ENCODE results near the gene DMD. TPM values are rescaled to one million over a fixed set of nuclear protein-coding genes. Genes with fewer than 3 reads are reported as not detected.

DMD gene
- total RNA-seq, 3 donors from 2014 or later (not counting 1 experiment from before 2014, with no cell fraction given): not detected

- no peaks in the 10 kb centered on the region for H3K36me3 Mint-ChIP-seq
- H3K27ac Mint-ChIP-seq: no peak overlapping the region
- peaks cover 3 to 6% of the 10 kb centered on the region in 2 donors for H3K9me3 Mint-ChIP-seq
- WGBS (ENCODE audit: insufficient coverage): 100% methylated on average over 1 of the region's 2 CpGs
- H3K4me3 ChIP-seq (ENCODE audit: low read length): no peak overlapping the region
- H3K27ac ChIP-seq (ENCODE audit: low read length): no peak overlapping the region
- H3K4me1 Mint-ChIP-seq: no peaks in the 10 kb centered on the region
- no peaks in the 10 kb centered on the region for H3K36me3 ChIP-seq (ENCODE audit: control insufficient read depth, insufficient read depth, low read length)
- H3K4me3 Mint-ChIP-seq: no peak overlapping the region
- TF ChIP-seq, protein P1, sequence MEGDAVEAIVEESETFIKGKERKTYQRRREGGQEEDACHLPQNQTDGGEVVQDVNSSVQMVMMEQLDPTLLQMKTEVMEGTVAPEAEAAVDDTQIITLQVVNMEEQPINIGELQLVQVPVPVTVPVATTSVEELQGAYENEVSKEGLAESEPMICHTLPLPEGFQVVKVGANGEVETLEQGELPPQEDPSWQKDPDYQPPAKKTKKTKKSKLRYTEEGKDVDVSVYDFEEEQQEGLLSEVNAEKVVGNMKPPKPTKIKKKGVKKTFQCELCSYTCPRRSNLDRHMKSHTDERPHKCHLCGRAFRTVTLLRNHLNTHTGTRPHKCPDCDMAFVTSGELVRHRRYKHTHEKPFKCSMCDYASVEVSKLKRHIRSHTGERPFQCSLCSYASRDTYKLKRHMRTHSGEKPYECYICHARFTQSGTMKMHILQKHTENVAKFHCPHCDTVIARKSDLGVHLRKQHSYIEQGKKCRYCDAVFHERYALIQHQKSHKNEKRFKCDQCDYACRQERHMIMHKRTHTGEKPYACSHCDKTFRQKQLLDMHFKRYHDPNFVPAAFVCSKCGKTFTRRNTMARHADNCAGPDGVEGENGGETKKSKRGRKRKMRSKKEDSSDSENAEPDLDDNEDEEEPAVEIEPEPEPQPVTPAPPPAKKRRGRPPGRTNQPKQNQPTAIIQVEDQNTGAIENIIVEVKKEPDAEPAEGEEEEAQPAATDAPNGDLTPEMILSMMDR (IDR thresholded peaks at IDR 0.05): no peak
- DNase-seq (no peak), ATAC-seq (no peak)
- no peaks in the 10 kb centered on the region for H3K27me3 Mint-ChIP-seq (ENCODE audit: low read depth in 2 of 2)
- no peaks in the 10 kb centered on the region for H3K4me1 ChIP-seq (ENCODE audit: control insufficient read depth, insufficient read depth, low read length)
- intact Hi-C loops (cut with micrococcal nuclease): no loop called here
- H3K27me3 ChIP-seq (ENCODE audit: control insufficient read depth, insufficient read depth, low read length): no peaks in the 10 kb centered on the region
- H3K9me3 ChIP-seq (ENCODE audit: control insufficient read depth, insufficient read depth, low read length): no peaks in the 10 kb centered on the region
Measured at GRCh38 chrX:32524385-32524784, 687.0 kb downstream of the DMD start.

DNA sequence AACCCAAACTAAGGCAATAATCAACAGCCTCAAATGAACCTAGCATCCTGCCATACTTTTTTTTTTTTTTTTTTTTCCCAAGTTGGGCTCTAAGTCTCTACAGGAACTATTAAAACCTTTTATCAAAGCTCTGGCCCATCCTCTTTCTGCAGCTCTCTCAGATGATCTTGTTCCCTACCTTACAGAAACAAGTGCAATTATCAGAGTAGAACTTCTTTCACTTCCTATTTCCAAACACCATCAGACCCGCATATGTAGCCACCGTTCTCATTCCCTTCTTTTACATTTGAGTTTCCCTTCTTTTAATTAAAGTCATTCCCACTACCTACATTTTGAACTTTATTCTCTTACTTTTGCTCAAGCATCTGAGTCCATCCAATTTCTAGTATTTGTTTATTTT lies 690.6 kb downstream of the DMD start:
- ATAC-seq: no peak
- no peaks in the 10 kb centered on the region for H3K36me3 Mint-ChIP-seq
- Histone ChIP-seq H3K4me3 (ENCODE audit: low read length) (no peak overlapping the region), H3K9me3 (ENCODE audit: control insufficient read depth, insufficient read depth, low read length) (no peaks in the 10 kb centered on the region), H3K27ac (ENCODE audit: low read length) (no peak overlapping the region), H3K36me3 (ENCODE audit: control insufficient read depth, insufficient read depth, low read length) (no peaks in the 10 kb centered on the region), H3K4me1 (ENCODE audit: control insufficient read depth, insufficient read depth, low read length) (no peaks in the 10 kb centered on the region), H3K27me3 (ENCODE audit: control insufficient read depth, insufficient read depth, low read length) (no peaks in the 10 kb centered on the region)
- no peaks in the 10 kb centered on the region for H3K27me3 Mint-ChIP-seq (ENCODE audit: low read depth in 2 of 2)
- intact Hi-C loops (cut with micrococcal nuclease): no loop called here
- TF ChIP-seq, protein P1 (IDR thresholded peaks at IDR 0.05): no peak
- peaks cover 3 to 6% of the 10 kb centered on the region in 2 donors for H3K9me3 Mint-ChIP-seq
- no peak overlapping the region for H3K4me3 Mint-ChIP-seq
- no peak overlapping the region for H3K27ac Mint-ChIP-seq
- no peaks in the 10 kb centered on the region for H3K4me1 Mint-ChIP-seq
- DNase-seq: no peak
- WGBS (ENCODE audit: insufficient coverage): 76% methylated on average over 2 of the region's 2 CpGs

- no peaks in the 10 kb centered on the region for H3K36me3 ChIP-seq (ENCODE audit: control insufficient read depth, insufficient read depth, low read length)
- no peaks in the 10 kb centered on the region for H3K4me1 Mint-ChIP-seq
- H3K36me3 Mint-ChIP-seq: no peaks in the 10 kb centered on the region
- no peak overlapping the region for H3K4me3 Mint-ChIP-seq
- ATAC-seq (no peak), DNase-seq (no peak)
- no peaks in the 10 kb centered on the region for H3K9me3 ChIP-seq (ENCODE audit: control insufficient read depth, insufficient read depth, low read length)
- TF ChIP-seq, protein P1 (IDR thresholded peaks at IDR 0.05): no peak
- no peak overlapping the region for H3K27ac Mint-ChIP-seq
- H3K9me3 Mint-ChIP-seq: peaks cover 0 to 5% of the 10 kb centered on the region in 2 donors
- no peaks in the 10 kb centered on the region for H3K4me1 ChIP-seq (ENCODE audit: control insufficient read depth, insufficient read depth, low read length)
- no peak overlapping the region for H3K27ac ChIP-seq (ENCODE audit: low read length)
- H3K27me3 ChIP-seq (ENCODE audit: control insufficient read depth, insufficient read depth, low read length): no peaks in the 10 kb centered on the region
- WGBS (ENCODE audit: insufficient coverage): 70% methylated on average over 5 of the region's 5 CpGs
- H3K4me3 ChIP-seq (ENCODE audit: low read length): no peak overlapping the region
- H3K27me3 Mint-ChIP-seq (ENCODE audit: low read depth in 2 of 2): no peaks in the 10 kb centered on the region
- intact Hi-C loops (cut with micrococcal nuclease): no loop called here
Measured at GRCh38 chrX:32514986-32515385, 696.4 kb downstream of the DMD start.

GRCh38 chrX:32501606-32502005 lies 709.7 kb downstream of the DMD start:
- Mint-ChIP-seq H3K4me1 (no peaks in the 10 kb centered on the region), H3K27me3 (ENCODE audit: low read depth in 2 of 2) (no peaks in the 10 kb centered on the region), H3K9me3 (no peaks in the 10 kb centered on the region), H3K36me3 (no peaks in the 10 kb centered on the region), H3K27ac (no peak overlapping the region), H3K4me3 (no peak overlapping the region)
- no peak overlapping the region for H3K27ac ChIP-seq (ENCODE audit: low read length)
- no peak overlapping the region for H3K4me3 ChIP-seq (ENCODE audit: low read length)
- no peaks in the 10 kb centered on the region for H3K9me3 ChIP-seq (ENCODE audit: control insufficient read depth, insufficient read depth, low read length)
- ATAC-seq (no peak), DNase-seq (no peak)
- no peaks in the 10 kb centered on the region for H3K4me1 ChIP-seq (ENCODE audit: control insufficient read depth, insufficient read depth, low read length)
- no peaks in the 10 kb centered on the region for H3K36me3 ChIP-seq (ENCODE audit: control insufficient read depth, insufficient read depth, low read length)
- intact Hi-C loops (cut with micrococcal nuclease): no loop called here
- H3K27me3 ChIP-seq (ENCODE audit: control insufficient read depth, insufficient read depth, low read length): no peaks in the 10 kb centered on the region
- TF ChIP-seq, protein P1 (IDR thresholded peaks at IDR 0.05): no peak
- 80% methylated on average over 3 of the region's 3 CpGs for WGBS (ENCODE audit: insufficient coverage)

Data from natural killer cell (primary cell).